WTC11 (cell line): ENCODE measurements around the gene SLC7A4.

Source experiments
- CREB1 ChIP-seq: sonication (generic); formaldehyde crosslinking; IDR thresholded peaks from 2 replicates; pipeline ENCODE4 v1.8.0; 2023; ENCODE audit warnings: mild to moderate bottlenecking, missing genetic modification reagents
- FOXJ3 ChIP-seq: sonication (generic); formaldehyde crosslinking; IDR thresholded peaks from 2 replicates; pipeline ENCODE4 v1.9.0; 2021; ENCODE audit warnings: missing genetic modification reagents, mild to moderate bottlenecking, borderline replicate concordance
- IRF2 ChIP-seq: sonication (generic); formaldehyde crosslinking; IDR thresholded peaks from 2 replicates; pipeline ENCODE4 v1.8.0; 2022; ENCODE audit warnings: low read depth, missing genetic modification reagents, borderline replicate concordance
- NFYB ChIP-seq: sonication (generic); formaldehyde crosslinking; conservative IDR thresholded peaks from 2 replicates; pipeline ENCODE4 v1.8.0; 2022; ENCODE audit warnings: low read depth, missing genetic modification reagents
- OVOL2 ChIP-seq: fragments of 250-450 bp; sonication (Bioruptor Pico); IDR thresholded peaks from 2 replicates; pipeline ENCODE4 v1.9.0; 2021; ENCODE audit warnings: mild to moderate bottlenecking, borderline replicate concordance
- RELA ChIP-seq: sonication (generic); formaldehyde crosslinking; IDR thresholded peaks from 2 replicates; pipeline ENCODE4 v1.8.1; 2022; ENCODE audit warnings: missing genetic modification reagents, mild to moderate bottlenecking, borderline replicate concordance
- SMAD3 ChIP-seq: sonication (generic); formaldehyde crosslinking; IDR thresholded peaks from 2 replicates; pipeline ENCODE4 v1.8.0; 2022; ENCODE audit warnings: missing genetic modification reagents, mild to moderate bottlenecking, borderline replicate concordance
- SMAD4 ChIP-seq: sonication (generic); formaldehyde crosslinking; IDR thresholded peaks from 2 replicates; pipeline ENCODE4 v1.8.0; 2022; ENCODE audit warnings: mild to moderate bottlenecking, missing genetic modification reagents
- ZNF232 ChIP-seq: sonication (generic); formaldehyde crosslinking; IDR thresholded peaks from 2 replicates; pipeline ENCODE4 v1.8.0; 2022; ENCODE audit warnings: mild to moderate bottlenecking, missing genetic modification reagents
- TF ChIP-seq, protein P1 (sequence below): fragments of 200-600 bp; IDR thresholded peaks from 2 replicates; pipeline ENCODE4 v1.8.0; 2022; ENCODE audit warnings: antibody characterized with exemption
- TF ChIP-seq, protein P2 (sequence below): sonication (generic); formaldehyde crosslinking; conservative IDR thresholded peaks from 2 replicates; pipeline ENCODE4 v1.8.1; 2022; ENCODE audit warnings: mild to moderate bottlenecking, missing genetic modification reagents
- TF ChIP-seq, protein P3 (sequence below): sonication (generic); formaldehyde crosslinking; IDR thresholded peaks from 2 replicates; pipeline ENCODE4 v1.8.0; 2022; ENCODE audit warnings: mild to moderate bottlenecking, missing genetic modification reagents
- TF ChIP-seq, protein P4 (sequence below): sonication (generic); formaldehyde crosslinking; IDR thresholded peaks from 2 replicates; pipeline ENCODE4 v1.8.1; 2023; ENCODE audit warnings: mild to moderate bottlenecking, missing genetic modification reagents, moderate library complexity

DNA sequence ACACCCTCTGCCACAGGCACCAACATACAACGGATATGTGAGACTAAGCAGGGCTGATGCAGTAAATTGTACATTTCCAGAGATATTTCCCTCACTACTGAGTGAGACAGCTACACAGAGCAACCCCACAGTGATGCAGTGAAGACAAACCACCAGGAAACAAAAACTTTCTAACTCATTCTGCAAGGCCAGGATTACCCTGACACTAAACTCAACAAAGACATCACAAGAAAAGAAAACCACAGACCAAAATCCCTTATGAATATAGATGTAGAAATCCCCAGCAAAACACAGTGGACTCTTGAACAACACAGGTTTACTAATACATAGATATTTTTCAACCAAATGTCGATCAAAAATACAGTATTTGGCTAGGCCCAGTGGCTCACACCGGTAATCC lies 1.5 kb upstream of the SLC7A4 start:
- TF ChIP-seq CREB1 (CRISPR knock-in tag) (no peak), RELA (CRISPR knock-in tag) (no peak), SMAD4 (CRISPR knock-in tag) (no peak), SMAD3 (CRISPR knock-in tag) (no peak), FOXJ3 (CRISPR knock-in tag) (no peak), ZNF232 (CRISPR knock-in tag) (no peak), NFYB (no peak), IRF2 (no peak), OVOL2 (CRISPR knock-in tag) (no peak)
- TF ChIP-seq, protein P1, sequence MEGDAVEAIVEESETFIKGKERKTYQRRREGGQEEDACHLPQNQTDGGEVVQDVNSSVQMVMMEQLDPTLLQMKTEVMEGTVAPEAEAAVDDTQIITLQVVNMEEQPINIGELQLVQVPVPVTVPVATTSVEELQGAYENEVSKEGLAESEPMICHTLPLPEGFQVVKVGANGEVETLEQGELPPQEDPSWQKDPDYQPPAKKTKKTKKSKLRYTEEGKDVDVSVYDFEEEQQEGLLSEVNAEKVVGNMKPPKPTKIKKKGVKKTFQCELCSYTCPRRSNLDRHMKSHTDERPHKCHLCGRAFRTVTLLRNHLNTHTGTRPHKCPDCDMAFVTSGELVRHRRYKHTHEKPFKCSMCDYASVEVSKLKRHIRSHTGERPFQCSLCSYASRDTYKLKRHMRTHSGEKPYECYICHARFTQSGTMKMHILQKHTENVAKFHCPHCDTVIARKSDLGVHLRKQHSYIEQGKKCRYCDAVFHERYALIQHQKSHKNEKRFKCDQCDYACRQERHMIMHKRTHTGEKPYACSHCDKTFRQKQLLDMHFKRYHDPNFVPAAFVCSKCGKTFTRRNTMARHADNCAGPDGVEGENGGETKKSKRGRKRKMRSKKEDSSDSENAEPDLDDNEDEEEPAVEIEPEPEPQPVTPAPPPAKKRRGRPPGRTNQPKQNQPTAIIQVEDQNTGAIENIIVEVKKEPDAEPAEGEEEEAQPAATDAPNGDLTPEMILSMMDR: no peak
- TF ChIP-seq, protein P2, sequence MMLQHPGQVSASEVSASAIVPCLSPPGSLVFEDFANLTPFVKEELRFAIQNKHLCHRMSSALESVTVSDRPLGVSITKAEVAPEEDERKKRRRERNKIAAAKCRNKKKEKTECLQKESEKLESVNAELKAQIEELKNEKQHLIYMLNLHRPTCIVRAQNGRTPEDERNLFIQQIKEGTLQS: no peak
- TF ChIP-seq, protein P3, sequence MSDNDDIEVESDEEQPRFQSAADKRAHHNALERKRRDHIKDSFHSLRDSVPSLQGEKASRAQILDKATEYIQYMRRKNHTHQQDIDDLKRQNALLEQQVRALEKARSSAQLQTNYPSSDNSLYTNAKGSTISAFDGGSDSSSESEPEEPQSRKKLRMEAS (CRISPR knock-in tag): no peak
- TF ChIP-seq, protein P4, sequence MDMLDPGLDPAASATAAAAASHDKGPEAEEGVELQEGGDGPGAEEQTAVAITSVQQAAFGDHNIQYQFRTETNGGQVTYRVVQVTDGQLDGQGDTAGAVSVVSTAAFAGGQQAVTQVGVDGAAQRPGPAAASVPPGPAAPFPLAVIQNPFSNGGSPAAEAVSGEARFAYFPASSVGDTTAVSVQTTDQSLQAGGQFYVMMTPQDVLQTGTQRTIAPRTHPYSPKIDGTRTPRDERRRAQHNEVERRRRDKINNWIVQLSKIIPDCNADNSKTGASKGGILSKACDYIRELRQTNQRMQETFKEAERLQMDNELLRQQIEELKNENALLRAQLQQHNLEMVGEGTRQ (CRISPR knock-in tag): no peak
